ENCODE data around the gene SERINC3. TPM values are rescaled to one million over a fixed set of nuclear protein-coding genes. Genes with fewer than 3 reads are reported as not detected.
"Not testable (repeated sequence)": the region's sequence is repeated elsewhere in the genome, so short reads cannot be mapped to it uniquely, and the experiment has no call there.

Gene SERINC3
- 36.6 and 43.3 TPM in 2 replicates for total RNA-seq

- TF ChIP-seq CTCF (conservative IDR thresholded peaks at IDR 0.05; ENCODE audit: low read depth, low read length) = peak; percentile 21
- H3K4me3 ChIP-seq (ENCODE audit: low read depth, low read length) = peak within 1 kb of the TSS; percentile 93
- DNase-seq (ENCODE audit: low read depth) = peak; percentile 61
These were observed at the start of gene SERINC3 for GRCh38 chr20:44521484-44522481. Gene SERINC3, minus strand, starts transcription at chr20:44522070. Its CDS starts 119 bp downstream, at chr20:44521951.

- DNase-seq (ENCODE audit: low read depth) = no peak
- no peak overlapping the region for H3K4me3 ChIP-seq (ENCODE audit: low read depth, low read length)
- TF ChIP-seq CTCF (conservative IDR thresholded peaks at IDR 0.05; ENCODE audit: low read depth, low read length) = no peak
These were observed 49.6 kb upstream of the SERINC3 start for GRCh38 chr20:44571362-44571988.

GRCh38 chr20:44570367-44570766 lies 48.5 kb upstream of the SERINC3 start:
- DNase-seq (ENCODE audit: low read depth) = no peak
- TF ChIP-seq CTCF (conservative IDR thresholded peaks at IDR 0.05; ENCODE audit: low read depth, low read length) = no peak
- H3K4me3 ChIP-seq (ENCODE audit: low read depth, low read length) = no peak overlapping the region

- DNase-seq (ENCODE audit: low read depth) = no peak
- TF ChIP-seq CTCF (conservative IDR thresholded peaks at IDR 0.05; ENCODE audit: low read depth, low read length) = no peak
- no peak overlapping the region for H3K4me3 ChIP-seq (ENCODE audit: low read depth, low read length)
These were observed 44.9 kb upstream of the SERINC3 start for GRCh38 chr20:44566811-44567210.

DNA sequence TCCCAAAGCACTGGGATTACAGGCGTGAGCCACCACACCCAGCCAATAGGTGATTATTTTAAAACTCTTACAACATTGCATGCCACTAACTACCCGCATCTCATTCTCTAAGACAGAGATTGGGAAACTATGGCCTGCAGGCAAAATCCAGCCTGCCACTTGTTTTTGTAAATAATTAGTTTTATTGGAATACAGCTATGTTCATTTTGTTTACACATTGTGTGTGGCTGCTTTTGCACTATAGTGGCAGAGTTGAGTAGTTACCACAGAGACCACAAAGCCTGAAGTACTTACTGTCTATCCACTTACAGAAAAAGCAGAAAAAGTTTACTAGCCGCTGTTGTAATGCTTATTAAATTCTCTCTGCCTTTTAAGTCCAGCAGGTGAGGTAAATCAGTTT lies 44.1 kb upstream of the SERINC3 start:
- no peak for DNase-seq (ENCODE audit: low read depth)
- no peak for TF ChIP-seq CTCF (conservative IDR thresholded peaks at IDR 0.05; ENCODE audit: low read depth, low read length)

DNA sequence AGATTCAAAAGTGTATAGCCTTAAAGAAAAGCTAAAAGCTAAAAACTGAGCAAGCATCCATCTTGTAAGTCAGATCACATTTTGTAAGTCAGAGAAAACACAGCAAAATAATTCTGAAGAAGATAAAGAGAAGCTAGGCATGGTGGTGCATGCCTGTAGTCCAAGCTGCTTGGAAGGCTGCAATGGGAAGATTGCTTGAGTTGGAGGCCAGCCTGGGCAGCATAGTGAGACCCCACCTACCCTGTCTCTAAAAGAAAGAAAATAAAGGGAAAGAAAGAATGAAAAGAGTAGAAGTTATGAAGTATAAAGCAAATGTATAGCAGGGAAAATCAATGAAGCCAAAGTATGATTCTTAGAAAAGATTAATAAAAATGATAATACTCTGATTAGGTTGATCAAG lies 40.0 kb upstream of the SERINC3 start:
- TF ChIP-seq CTCF (conservative IDR thresholded peaks at IDR 0.05; ENCODE audit: low read depth, low read length) = no peak
- DNase-seq (ENCODE audit: low read depth) = no peak
- H3K4me3 ChIP-seq (ENCODE audit: low read depth, low read length) = no peak overlapping the region

More for the DNA sequence above, 44.1 kb upstream of the SERINC3 start:
- no peak overlapping the region for H3K4me3 ChIP-seq (ENCODE audit: low read depth, low read length)

GRCh38 chr20:44560818-44561217 lies 38.9 kb upstream of the SERINC3 start:
- DNase-seq (ENCODE audit: low read depth); H3K4me3 ChIP-seq (ENCODE audit: low read depth, low read length): not testable (repeated sequence)
